GM21367 (cell line): ENCODE measurements around the gene PON1.
A peak's percentile ranks its signal among the peaks of the same experiment; 100 is the strongest.

ENCODE experiments used
- ATAC-seq: cut with Tn5 transposase; IDR thresholded peaks from one replicate; pipeline ENCODE4 v1.9.1; 2021; ENCODE audit not compliant: unreplicated experiment

PON1 gene

GRCh38 chr7:95324431-95324830, at the start of gene PON1:
Gene PON1 (minus strand): TSS chr7:95324532. CDS start chr7:95324475, 57 bp downstream.
- ATAC-seq = no peak

GRCh38 chr7:95373323-95373722, 49.0 kb upstream of the PON1 start:
- ATAC-seq = no peak

- no peak for ATAC-seq
These were observed 43.9 kb upstream of the PON1 start for GRCh38 chr7:95368235-95368634.

GRCh38 chr7:95367606-95368005, 43.3 kb upstream of the PON1 start:
- no peak for ATAC-seq

GRCh38 chr7:95365151-95365550, 40.8 kb upstream of the PON1 start:
- no peak for ATAC-seq

- ATAC-seq = no peak
These were observed 33.3 kb upstream of the PON1 start for GRCh38 chr7:95357623-95358022.

GRCh38 chr7:95342642-95343307, 18.4 kb upstream of the PON1 start:
- no peak for ATAC-seq

GRCh38 chr7:95342029-95342428, 17.7 kb upstream of the PON1 start:
- ATAC-seq = no peak

GRCh38 chr7:95340491-95340890, 16.2 kb upstream of the PON1 start:
- ATAC-seq = no peak

- no peak for ATAC-seq
These were observed 14.5 kb upstream of the PON1 start for GRCh38 chr7:95338832-95339231.

GRCh38 chr7:95335093-95335492, 10.8 kb upstream of the PON1 start:
- ATAC-seq = no peak

- ATAC-seq = no peak
These were observed 10.1 kb upstream of the PON1 start for GRCh38 chr7:95334447-95334846.

- peak; percentile 20 for ATAC-seq
These were observed 6.6 kb upstream of the PON1 start for GRCh38 chr7:95330961-95331337.

GRCh38 chr7:95330204-95330960, 6.0 kb upstream of the PON1 start:
- peak; percentile 99 for ATAC-seq

- ATAC-seq = no peak
These were observed 3.0 kb upstream of the PON1 start for GRCh38 chr7:95327356-95327755.

GRCh38 chr7:95323410-95324129, 762 bp downstream of the PON1 start:
- ATAC-seq = no peak

- no peak for ATAC-seq
These were observed 1.5 kb downstream of the PON1 start for GRCh38 chr7:95322854-95323253.

- no peak for ATAC-seq
These were observed 1.9 kb downstream of the PON1 start for GRCh38 chr7:95322396-95322795.

GRCh38 chr7:95321720-95322119, 2.6 kb downstream of the PON1 start:
- ATAC-seq = no peak

GRCh38 chr7:95320651-95321050, 3.7 kb downstream of the PON1 start:
- no peak for ATAC-seq

GRCh38 chr7:95319570-95319969, 4.8 kb downstream of the PON1 start:
- no peak for ATAC-seq

- no peak for ATAC-seq
These were observed 5.7 kb downstream of the PON1 start for GRCh38 chr7:95318501-95319100.
